ENCODE data around the gene SCN5A.

The SCN5A gene

GRCh38 chr3:38566215-38566528 lies 83.3 kb downstream of the SCN5A start:
- Mint-ChIP-seq H3K36me3 (no peaks in the 10 kb centered on the region), H3K4me1 (no peaks in the 10 kb centered on the region), H3K9me3 (no peaks in the 10 kb centered on the region), H3K27me3 (peaks cover 0 to 7% of the 10 kb centered on the region in 2 donors), H3K27ac (no peak overlapping the region), H3K4me3 (no peak overlapping the region)
- ATAC-seq (replicated peaks) (no peak), DNase-seq (no peak)

GRCh38 chr3:38565339-38566214 lies 83.9 kb downstream of the SCN5A start:
- Mint-ChIP-seq H3K9me3 (no peaks in the 10 kb centered on the region), H3K27me3 (peaks cover 0 to 7% of the 10 kb centered on the region in 2 donors), H3K36me3 (no peaks in the 10 kb centered on the region), H3K27ac (no peak overlapping the region), H3K4me3 (no peak overlapping the region), H3K4me1 (no peaks in the 10 kb centered on the region)
- DNase-seq (no peak), ATAC-seq (replicated peaks) (no peak)

- no peak for ATAC-seq (replicated peaks)
Observed at GRCh38 chr3:38564631-38565338, 84.7 kb downstream of the SCN5A start.

GRCh38 chr3:38563886-38564270 lies 85.6 kb downstream of the SCN5A start:
- Mint-ChIP-seq H3K4me1 (no peaks in the 10 kb centered on the region), H3K27ac (no peak overlapping the region), H3K36me3 (no peaks in the 10 kb centered on the region), H3K27me3 (peaks cover 0 to 7% of the 10 kb centered on the region in 2 donors), H3K9me3 (no peaks in the 10 kb centered on the region), H3K4me3 (no peak overlapping the region)
- ATAC-seq (replicated peaks), result no peak
- DNase-seq, result no peak

More at GRCh38 chr3:38564631-38565338, 84.7 kb downstream of the SCN5A start:
- H3K4me3 Mint-ChIP-seq, result no peak overlapping the region
- no peak for DNase-seq
- H3K9me3 Mint-ChIP-seq, result no peaks in the 10 kb centered on the region
- no peaks in the 10 kb centered on the region for H3K36me3 Mint-ChIP-seq
- peaks cover 0 to 7% of the 10 kb centered on the region in 2 donors for H3K27me3 Mint-ChIP-seq
- H3K27ac Mint-ChIP-seq, result no peak overlapping the region
- H3K4me1 Mint-ChIP-seq, result no peaks in the 10 kb centered on the region

GRCh38 chr3:38563070-38563885 lies 86.2 kb downstream of the SCN5A start:
- H3K4me1 Mint-ChIP-seq, result no peaks in the 10 kb centered on the region
- H3K27me3 Mint-ChIP-seq, result peaks cover 0 to 7% of the 10 kb centered on the region in 2 donors
- no peaks in the 10 kb centered on the region for H3K9me3 Mint-ChIP-seq

GRCh38 chr3:38562467-38562925 lies 87.0 kb downstream of the SCN5A start:
- Mint-ChIP-seq H3K4me3 (no peak overlapping the region), H3K9me3 (no peaks in the 10 kb centered on the region), H3K36me3 (no peaks in the 10 kb centered on the region), H3K27me3 (peaks cover 0 to 7% of the 10 kb centered on the region in 2 donors), H3K4me1 (no peaks in the 10 kb centered on the region), H3K27ac (no peak overlapping the region)
- DNase-seq, result no peak
- ATAC-seq (replicated peaks), result no peak

More at GRCh38 chr3:38563070-38563885, 86.2 kb downstream of the SCN5A start:
- no peaks in the 10 kb centered on the region for H3K36me3 Mint-ChIP-seq
- H3K27ac Mint-ChIP-seq, result no peak overlapping the region
- H3K4me3 Mint-ChIP-seq, result no peak overlapping the region
- no peak for DNase-seq
- ATAC-seq (replicated peaks), result no peak

- Mint-ChIP-seq H3K9me3 (no peaks in the 10 kb centered on the region), H3K27ac (no peak overlapping the region), H3K4me1 (no peaks in the 10 kb centered on the region), H3K36me3 (no peaks in the 10 kb centered on the region), H3K27me3 (peaks cover 0 to 7% of the 10 kb centered on the region in 2 donors), H3K4me3 (no peak overlapping the region)
- ATAC-seq (replicated peaks) (no peak), DNase-seq (no peak)
Observed at GRCh38 chr3:38561746-38562466, 87.6 kb downstream of the SCN5A start.

- H3K4me3 Mint-ChIP-seq, result no peak overlapping the region
Observed at GRCh38 chr3:38560996-38561717, 88.3 kb downstream of the SCN5A start.

GRCh38 chr3:38560284-38560683 lies 89.2 kb downstream of the SCN5A start:
- Mint-ChIP-seq H3K27ac (no peak overlapping the region), H3K36me3 (no peaks in the 10 kb centered on the region), H3K4me3 (no peak overlapping the region), H3K9me3 (no peaks in the 10 kb centered on the region), H3K4me1 (no peaks in the 10 kb centered on the region), H3K27me3 (peaks cover 0 to 11% of the 10 kb centered on the region in 2 donors)
- no peak for ATAC-seq (replicated peaks)
- no peak for DNase-seq

More at GRCh38 chr3:38560996-38561717, 88.3 kb downstream of the SCN5A start:
- H3K27me3 Mint-ChIP-seq, result peaks cover 0 to 7% of the 10 kb centered on the region in 2 donors
- ATAC-seq (replicated peaks) (no peak), DNase-seq (no peak)
- H3K27ac Mint-ChIP-seq, result no peak overlapping the region
- no peaks in the 10 kb centered on the region for H3K36me3 Mint-ChIP-seq
- no peaks in the 10 kb centered on the region for H3K9me3 Mint-ChIP-seq
- no peaks in the 10 kb centered on the region for H3K4me1 Mint-ChIP-seq

GRCh38 chr3:38558864-38559263 lies 90.6 kb downstream of the SCN5A start:
- H3K4me3 Mint-ChIP-seq, result no peak overlapping the region
- no peak overlapping the region for H3K27ac Mint-ChIP-seq
- DNase-seq (no peak), ATAC-seq (replicated peaks) (no peak)
- H3K36me3 Mint-ChIP-seq, result no peaks in the 10 kb centered on the region
- H3K4me1 Mint-ChIP-seq, result no peaks in the 10 kb centered on the region
- peaks cover 4% of the 10 kb centered on the region in 2 donors for H3K9me3 Mint-ChIP-seq
- H3K27me3 Mint-ChIP-seq, result peaks cover 0 to 11% of the 10 kb centered on the region in 2 donors

GRCh38 chr3:38556640-38557358 lies 92.7 kb downstream of the SCN5A start:
- ATAC-seq (replicated peaks) (no peak), DNase-seq (no peak)
- Mint-ChIP-seq H3K4me3 (no peak overlapping the region), H3K36me3 (no peaks in the 10 kb centered on the region), H3K27ac (no peak overlapping the region), H3K27me3 (peaks cover 0 to 8% of the 10 kb centered on the region in 2 donors), H3K9me3 (peaks cover 6% of the 10 kb centered on the region in 2 donors), H3K4me1 (no peaks in the 10 kb centered on the region)

- Mint-ChIP-seq H3K27ac (no peak overlapping the region), H3K4me3 (no peak overlapping the region), H3K4me1 (no peaks in the 10 kb centered on the region), H3K27me3 (peaks cover 0 to 5% of the 10 kb centered on the region in 2 donors), H3K9me3 (peaks cover 6 to 8% of the 10 kb centered on the region in 2 donors), H3K36me3 (no peaks in the 10 kb centered on the region)
- no peak for DNase-seq
- ATAC-seq (replicated peaks), result no peak
Observed at GRCh38 chr3:38555926-38556325, 93.6 kb downstream of the SCN5A start.

Measured in stimulated activated naive B cell treated with anti-CD40 and anti-IgM and Interleukin-4, amounts not matched to agents 10 μg/mL and 1 μg/mL and 100 μg/mL, for 72 hours (primary cell).